GM18909 (cell line): ENCODE data around the gene HCAR3.
"Not testable (repeated sequence)": the region's sequence is repeated elsewhere in the genome, so short reads cannot be mapped to it uniquely, and the experiment has no call there.

Experiments used
- ATAC-seq: cut with Tn5 transposase; IDR thresholded peaks from one replicate; pipeline ENCODE4 v1.9.1; 2021; ENCODE audit warnings: mild to moderate bottlenecking; ENCODE audit not compliant: unreplicated experiment, poor library complexity

HCAR3 gene

DNA sequence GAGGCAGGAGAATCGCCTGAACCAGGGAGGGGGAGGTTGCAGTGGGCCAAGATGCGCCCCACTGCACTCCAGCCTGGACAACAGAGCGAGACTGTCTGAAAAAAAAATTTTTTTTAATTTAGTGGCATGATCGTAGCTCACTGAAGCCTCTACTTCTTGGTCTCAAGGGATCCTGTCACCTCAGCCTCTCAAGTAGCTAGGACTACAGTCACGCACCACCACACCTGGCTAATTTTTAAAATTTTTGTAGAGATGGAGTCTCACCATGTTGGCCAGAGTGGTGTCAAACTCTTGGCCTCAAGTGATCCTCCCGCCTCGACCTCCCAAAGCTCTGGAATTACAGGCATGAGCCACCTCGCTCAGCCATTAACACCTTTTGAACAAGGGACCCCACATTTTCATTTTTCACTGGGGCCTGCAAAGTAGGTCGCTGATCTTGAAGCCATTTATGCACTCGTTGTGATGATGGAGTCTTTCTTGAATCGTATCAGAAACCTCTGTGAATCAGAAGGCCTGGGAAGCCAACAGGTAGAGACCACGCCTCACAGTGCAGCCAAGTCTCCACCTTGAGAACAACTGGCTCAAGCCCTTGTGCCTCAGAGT lies 8.1 kb upstream of the HCAR3 start:
- ATAC-seq: peak; percentile 34

DNA sequence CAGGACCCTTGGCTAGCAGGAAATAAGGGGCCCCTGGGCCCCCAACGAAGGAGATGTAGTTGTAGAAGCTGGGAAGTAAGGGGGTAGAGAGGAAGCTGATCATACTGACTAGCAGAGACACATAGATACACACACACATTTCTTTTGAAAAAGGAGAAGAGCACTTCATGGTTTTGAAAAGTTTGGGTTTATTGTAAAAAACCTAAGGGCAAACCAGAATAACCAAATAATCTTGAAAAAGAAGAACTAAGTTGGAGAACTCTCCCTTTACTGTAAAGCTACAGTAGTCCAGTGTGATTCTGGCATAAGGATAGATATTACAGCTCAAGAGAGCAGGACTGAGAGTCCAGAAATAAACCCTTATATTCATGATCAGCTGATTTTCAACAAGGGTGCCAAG lies 5.8 kb upstream of the HCAR3 start:
- ATAC-seq: no peak

DNA sequence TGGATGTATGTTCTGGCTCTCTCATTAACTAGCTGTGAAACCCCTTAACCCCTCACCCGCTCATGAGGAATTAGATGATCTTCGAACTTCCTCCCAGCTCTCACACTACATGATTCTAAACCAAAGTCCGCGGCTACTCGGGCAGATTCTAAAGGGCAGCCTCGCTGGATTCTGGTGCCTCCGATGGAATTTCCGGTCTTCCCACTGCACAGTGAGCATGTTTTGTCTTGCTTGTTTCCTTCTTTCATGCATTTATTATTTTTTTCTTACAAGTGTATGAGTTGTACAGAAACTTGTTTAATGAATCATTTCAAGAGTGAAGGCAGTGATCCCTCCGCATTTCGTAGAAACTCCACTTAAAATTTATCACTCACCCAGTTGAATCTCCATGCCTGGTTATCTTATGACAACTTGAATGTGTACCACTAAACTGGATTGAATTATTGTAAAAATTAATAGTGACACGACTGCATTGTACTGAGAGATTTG lies 4.5 kb upstream of the HCAR3 start:
- no peak for ATAC-seq

DNA sequence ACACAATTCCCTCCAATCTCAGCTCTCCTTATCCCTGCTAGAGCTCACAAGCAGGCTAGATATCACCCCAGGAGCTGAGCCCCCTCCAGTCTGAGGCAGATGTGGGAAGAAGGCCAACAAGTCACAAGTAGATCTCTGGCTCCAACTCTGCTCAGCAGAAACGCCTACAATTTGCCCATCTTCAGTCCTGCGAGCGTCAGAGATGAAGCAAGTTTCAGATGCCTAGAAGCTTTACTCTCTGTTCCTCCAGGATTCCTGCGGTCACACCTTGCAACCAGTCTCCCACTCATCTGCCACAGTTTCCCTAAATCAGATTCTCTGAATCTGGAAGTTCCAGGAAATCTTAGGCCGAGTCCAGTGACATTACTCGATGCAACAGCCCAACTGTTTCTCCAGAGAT lies 1.4 kb downstream of the HCAR3 start:
- ATAC-seq: not testable (repeated sequence)

DNA sequence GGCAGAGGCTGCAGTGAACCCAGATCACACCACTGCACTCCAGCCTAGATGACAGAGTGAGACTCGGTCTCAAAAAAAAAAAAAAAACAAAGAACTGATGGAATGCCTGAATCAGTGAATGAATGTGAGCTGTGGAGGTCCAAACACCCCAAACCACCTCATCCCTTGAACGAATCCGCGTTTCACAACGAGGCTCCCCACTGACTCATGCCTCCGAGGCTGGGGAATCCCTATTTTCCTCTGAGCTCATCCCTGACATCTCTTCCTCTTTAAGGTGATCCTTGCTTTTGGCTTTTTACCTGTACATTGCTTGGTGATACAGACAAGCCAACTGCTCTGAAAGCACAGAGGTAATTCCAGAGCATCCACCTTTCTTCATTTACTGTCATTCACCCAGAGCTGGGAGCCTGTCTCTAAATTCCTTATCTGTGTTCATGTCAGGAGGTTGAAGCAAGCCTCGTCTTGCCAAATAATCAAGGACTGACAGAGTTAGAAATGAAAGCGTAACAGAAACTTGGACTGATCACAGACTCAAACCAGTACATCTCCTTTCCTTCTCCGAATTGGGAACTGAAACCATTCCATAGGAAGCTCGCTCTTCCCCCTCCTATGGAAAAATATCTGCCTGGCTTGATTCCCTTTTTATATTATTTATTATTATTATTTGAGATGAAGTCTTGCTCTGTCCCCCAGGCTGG lies 3.0 kb downstream of the HCAR3 start:
- not testable (repeated sequence) for ATAC-seq

DNA sequence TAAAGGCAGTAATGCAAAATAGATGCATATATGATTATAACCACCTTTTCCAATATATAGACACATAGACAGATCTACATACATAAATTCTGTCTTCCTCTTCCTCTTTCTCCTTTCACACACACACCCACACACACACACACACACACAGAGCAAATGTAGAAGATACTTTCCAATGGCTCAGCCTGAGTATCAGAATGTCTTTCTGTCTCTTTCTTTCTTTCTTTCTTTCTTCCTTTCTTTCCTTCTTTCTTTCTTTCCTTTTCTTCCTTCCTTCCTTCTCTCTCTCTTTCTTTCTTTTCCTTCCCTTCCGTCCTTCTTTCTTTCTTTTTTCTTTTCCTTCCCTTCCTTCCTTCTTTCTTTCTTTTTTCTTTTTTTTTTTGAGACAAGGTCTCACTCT lies 5.3 kb downstream of the HCAR3 start:
- not testable (repeated sequence) for ATAC-seq

DNA sequence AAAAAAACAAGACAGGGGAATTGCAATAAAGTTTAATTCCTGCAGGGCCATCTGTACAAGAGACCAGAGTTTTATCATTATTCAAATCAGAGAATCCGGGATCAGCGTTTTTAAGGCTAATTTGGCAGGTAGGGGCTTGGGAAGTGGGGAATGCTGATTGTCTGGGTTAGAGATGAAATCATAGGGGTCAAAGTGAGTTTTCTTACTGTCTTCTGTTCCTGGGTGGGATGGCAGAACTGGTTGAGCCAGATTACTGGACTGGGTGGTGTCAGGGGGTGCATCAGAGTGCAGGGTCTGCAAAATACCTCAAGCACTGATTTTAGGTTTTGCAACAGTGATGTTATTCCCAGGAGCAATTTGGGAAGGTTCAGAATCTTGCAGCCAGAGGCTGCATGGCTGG lies 6.3 kb downstream of the HCAR3 start:
- ATAC-seq: not testable (repeated sequence)

DNA sequence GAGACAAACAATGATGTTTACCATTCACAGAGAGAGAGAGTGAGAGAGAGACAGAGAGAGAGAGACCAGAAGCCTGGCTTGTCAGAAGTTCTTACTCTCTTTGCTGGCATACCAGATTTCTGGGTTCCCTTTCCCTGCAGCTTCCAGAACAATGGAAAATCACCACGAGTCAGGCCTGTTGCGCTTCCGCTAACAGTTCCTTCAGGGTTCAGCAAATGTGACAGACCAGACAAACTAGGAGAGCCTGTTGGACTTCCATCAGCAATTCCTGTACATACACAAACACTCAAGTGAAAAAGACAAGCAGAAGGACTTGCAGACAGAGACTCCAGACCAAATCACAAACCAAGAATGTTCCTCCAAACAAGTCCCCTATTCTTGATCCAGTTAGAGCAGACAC lies 7.3 kb downstream of the HCAR3 start:
- not testable (repeated sequence) for ATAC-seq

DNA sequence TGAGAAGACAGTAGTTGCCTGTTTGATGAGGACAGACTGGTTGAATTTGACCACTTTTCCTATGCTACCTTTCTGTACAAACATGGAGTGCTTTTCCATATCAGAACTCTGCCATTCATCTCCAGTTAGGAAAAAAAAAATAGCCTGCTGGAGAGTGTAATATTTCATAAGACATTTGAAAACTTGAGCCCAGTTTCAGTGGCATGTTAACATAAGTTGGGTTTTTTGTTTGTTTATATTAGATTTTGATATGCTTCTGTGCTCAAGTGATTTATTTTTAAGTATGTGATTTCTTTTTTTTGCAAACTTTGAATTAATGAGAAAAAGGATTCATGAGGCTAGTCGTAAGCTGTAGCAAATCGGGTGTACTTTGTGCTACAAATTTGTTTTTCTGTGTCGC lies 12.8 kb downstream of the HCAR3 start:
- not testable (repeated sequence) for ATAC-seq

DNA sequence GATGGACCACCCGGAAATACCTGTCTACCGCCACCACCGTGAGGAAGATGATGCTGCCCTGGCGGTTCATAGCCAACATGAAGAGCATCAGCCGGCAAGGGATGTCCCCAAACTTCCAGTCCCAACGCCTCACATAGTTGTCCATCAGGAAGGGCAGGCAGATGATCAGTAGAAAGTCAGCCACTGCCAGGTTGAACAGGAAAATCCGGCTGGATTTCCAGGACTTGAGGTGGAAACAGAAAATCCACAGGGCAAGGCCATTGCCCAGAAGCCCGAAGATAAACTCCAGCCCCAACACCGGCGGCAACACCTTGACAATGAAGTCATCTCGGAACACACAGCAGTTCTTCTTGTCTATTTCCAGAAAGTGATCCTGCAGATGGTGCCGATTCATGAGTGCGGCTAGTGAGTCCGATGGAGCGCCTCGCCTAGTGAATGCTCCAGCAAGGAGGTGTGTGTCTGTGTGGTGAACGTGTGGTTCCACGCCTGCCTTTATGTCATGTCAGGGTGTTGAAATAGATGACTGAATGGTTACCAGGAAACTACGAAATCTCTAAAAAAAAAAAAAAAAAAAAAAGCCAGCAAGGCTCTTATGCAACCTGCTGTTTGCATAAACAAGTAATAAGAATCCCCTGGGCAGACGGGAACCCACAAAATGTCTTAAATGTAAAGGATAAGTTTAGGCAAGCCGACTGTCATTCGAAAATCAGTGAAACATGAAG lies 13.6 kb downstream of the HCAR3 start, which contains the start of gene HCAR2:
Gene HCAR2, minus strand, starts transcription at position 468 of the 722 bp plus-strand sequence. Its CDS starts 74 bp downstream, at position 394.
- ATAC-seq: not testable (repeated sequence)

DNA sequence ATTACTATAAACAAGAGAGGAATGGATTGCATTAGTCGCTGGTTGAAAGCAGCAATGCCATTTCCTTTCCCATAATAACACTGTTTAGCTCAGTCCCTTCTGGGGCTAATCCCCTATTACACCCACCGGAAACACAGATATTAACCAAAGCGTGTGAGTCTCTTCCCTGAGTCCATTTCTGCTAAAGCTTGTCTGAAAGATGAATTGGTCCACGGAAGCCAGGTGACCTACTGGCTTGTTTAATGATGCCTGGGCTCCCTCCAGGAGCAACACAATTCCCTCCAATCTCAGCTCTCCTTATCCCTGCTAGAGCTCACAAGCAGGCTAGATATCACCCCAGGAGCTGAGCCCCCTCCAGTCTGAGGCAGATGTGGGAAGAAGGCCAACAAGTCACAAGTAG lies 15.1 kb downstream of the HCAR3 start:
- ATAC-seq: not testable (repeated sequence)

DNA sequence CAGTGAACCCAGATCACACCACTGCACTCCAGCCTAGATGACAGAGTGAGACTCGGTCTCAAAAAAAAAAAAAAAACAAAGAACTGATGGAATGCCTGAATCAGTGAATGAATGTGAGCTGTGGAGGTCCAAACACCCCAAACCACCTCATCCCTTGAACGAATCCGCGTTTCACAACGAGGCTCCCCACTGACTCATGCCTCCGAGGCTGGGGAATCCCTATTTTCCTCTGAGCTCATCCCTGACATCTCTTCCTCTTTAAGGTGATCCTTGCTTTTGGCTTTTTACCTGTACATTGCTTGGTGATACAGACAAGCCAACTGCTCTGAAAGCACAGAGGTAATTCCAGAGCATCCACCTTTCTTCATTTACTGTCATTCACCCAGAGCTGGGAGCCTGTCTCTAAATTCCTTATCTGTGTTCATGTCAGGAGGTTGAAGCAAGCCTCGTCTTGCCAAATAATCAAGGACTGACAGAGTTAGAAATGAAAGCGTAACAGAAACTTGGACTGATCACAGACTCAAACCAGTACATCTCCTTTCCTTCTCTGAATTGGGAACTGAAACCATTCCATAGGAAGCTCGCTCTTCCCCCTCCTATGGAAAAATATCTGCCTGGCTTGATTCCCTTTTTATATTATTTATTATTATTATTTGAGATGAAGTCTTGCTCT lies 16.4 kb downstream of the HCAR3 start:
- not testable (repeated sequence) for ATAC-seq

DNA sequence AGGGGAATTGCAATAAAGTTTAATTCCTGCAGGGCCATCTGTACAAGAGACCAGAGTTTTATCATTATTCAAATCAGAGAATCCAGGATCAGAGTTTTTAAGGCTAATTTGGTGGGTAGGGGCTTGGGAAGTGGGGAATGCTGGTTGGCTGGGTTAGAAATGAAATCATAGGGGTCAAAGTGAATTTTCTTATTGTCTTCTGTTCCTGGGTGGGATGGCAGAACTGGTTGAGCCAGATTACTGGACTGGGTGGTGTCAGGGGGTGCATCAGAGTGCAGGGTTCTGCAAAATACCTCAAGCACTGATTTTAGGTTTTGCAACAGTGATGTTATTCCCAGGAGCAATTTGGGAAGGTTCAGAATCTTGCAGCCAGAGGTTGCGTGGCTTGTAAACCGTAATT lies 19.7 kb downstream of the HCAR3 start:
- ATAC-seq: not testable (repeated sequence)

DNA sequence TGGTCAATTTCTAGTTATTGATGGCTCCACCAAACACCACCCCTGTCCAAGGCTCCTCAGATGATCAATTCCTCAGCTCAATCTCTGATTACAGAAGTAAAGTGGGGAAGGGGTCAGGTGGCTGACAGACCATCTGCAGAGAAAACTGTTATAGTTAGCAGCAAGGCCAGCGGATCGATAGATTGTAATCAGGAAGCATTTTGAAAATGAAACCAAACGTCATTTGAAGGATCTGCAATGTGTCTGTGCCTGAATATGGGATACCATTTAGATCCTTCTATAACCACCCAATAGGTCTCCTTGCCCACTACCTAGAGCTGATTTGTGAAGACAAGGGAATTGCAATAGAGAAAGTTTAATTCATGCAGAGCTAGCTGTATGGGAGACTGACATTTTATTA lies 25.0 kb downstream of the HCAR3 start:
- no peak for ATAC-seq

DNA sequence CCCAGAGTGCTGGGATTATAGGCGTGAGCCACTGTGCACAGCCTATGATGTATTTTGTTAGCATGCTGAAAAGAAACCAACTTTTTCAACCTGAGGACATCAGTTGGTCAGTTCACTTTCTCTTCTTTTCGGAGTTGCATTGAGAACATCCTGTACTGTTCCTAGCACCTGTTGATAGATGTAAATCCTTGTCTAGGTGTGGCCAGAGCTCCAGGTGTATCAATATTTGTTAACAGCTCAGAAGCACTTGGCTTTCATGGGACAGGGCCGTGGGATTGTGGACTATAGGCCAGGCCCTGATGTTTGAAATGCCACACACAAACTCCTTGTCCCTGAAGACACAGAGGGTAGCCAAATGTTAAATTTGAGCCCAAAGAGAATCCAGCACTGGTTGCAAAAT lies 28.3 kb downstream of the HCAR3 start:
- no peak for ATAC-seq

DNA sequence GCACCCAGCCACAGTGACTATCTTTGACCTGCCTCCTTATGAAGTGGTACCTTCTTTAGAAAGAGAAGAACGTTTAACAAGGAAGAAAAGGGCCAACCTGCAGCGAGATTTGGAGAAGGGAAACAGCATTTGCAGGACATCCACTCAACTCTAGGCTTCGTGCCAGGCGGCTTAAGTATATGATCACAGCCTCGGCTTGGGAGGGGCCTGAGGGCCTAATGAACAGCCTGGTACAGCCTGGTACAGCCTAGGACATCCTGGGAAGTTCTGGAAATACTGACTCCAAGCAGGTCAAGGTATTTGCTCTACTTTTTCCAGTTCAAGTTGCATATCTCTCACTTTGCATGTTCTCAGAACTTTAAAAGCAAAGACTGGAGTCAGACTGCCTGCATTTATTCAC lies 29.5 kb downstream of the HCAR3 start:
- no peak for ATAC-seq

DNA sequence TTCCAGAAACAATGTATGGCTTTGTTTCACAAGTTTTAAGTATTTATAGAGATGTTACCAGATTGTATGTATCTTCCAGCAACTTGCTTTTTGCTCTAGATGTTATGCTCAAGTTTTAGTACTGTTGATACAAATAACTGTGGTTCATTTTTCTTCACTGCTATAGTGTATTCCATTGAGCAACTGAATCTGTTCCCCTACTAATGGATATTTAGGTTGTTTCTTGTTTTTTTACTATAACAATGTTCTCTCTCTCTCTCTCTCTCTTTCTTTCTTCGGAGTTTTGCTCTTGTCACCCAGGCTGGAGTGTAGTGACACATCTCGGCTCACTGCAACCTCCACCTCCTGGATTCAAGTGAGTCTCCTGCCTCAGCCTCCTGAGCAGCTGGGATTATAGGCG lies 30.1 kb downstream of the HCAR3 start:
- ATAC-seq: no peak

DNA sequence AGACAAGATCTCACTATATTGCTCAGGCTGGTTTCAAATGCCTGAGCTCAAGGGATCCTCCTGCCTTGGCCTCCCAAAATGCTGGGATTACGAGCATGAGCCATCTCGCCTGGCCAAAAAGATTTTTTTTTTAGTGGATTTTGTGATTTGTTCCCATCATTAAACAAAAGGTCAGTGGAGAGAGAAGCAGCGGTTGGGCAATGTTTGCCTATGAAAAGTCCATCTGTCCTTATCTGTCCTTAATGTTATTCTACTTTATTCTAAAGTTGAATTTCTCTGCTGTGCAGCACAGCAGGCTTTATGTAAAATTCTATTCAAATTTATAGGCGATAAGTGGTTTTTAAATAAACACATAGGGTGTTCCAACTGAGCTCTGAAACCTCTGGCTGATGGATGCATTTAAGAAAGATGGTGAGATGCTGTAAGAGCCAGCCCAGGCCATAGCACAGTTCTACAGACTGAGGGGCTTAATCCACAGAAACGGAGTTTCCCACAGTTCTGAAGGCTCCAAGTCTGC lies 32.3 kb downstream of the HCAR3 start:
- no peak for ATAC-seq

DNA sequence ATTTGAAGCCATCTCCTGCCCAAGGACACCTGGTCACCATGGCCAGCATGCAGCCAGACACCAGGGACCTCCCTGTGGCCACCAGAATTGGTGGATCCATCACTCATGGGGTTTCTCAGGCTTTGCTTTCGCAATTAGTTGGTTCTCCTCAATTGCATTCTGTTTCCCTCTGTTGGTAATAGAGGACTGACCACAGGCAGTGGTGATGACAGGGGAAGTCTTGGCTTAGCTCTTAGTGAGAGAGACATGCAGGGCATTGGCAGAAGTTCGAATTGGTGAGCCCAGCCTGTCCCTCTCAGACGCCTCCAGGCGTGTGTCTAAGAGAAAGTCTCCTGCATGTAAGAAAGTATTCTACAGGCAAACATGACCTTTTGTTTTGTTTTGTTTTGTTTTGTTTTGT lies 34.8 kb downstream of the HCAR3 start:
- no peak for ATAC-seq

DNA sequence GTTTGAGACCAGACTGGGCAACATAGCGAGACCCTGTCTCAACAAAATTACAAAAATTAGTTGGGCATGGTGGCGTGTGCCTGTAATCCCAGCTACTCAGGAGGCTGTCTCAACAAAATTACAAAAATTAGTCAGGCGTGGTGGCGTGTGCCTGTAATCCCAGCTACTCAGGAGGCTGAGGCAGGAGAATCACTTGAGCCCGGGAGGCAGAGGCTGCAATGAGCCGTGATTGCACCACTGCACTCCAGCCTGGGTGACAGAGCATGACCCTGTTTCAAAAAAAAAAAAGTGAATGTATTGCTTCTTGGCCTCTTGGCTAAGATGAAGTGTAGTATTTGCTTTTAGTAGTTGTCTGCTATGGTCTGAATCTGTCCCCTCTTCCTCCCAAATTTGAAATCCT lies 35.6 kb downstream of the HCAR3 start:
- not testable (repeated sequence) for ATAC-seq
